ENCODE data around the gene SELENOM.
"Not testable (repeated sequence)": the region's sequence is repeated elsewhere in the genome, so short reads cannot be mapped to it uniquely, and the experiment has no call there.

Gene SELENOM

DNA sequence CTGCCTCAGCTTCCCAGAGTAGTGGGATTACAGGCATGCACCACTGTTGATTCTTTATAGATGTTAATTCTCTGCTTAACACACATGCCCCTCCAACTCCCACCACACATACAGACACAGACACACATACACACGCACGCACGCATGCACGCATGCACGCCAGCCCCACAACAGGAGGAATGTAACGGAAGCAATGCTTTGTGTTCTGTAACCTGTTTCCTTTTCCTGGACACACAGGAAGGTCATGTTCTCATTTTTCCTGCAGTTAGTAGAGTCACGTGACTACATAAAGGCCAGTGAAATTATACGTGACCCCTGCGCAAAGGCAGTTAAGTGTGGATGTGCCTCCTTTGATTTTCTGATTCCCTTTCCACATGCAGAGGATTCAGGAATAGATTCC is 34.2 kb downstream of the SELENOM start:
- DNase-seq, result not testable (repeated sequence)

- not testable (repeated sequence) for DNase-seq
Measured at GRCh38 chr22:31069691-31070314, 37.6 kb downstream of the SELENOM start.

- DNase-seq, result no peak
Measured at GRCh38 chr22:31068970-31069369, 38.4 kb downstream of the SELENOM start.

DNA sequence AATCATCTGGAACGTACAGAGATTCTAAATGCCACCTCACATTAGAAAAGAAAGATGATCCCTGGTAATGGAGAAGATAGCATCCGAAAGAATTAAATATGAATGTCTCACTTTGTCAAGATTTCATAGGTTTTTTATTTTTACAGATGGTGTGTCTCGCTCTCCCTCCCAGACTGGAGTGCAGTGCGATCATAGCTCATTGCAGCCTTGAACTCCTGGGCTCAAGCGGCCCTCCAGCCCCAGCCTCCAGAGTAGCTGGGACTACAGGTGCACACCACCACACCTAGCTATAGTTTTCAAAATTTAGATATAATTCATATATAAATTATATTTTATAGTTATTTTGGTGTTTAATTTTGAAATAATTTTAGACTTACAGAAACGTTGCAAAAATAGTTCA is 43.0 kb downstream of the SELENOM start:
- no peak for DNase-seq

DNA sequence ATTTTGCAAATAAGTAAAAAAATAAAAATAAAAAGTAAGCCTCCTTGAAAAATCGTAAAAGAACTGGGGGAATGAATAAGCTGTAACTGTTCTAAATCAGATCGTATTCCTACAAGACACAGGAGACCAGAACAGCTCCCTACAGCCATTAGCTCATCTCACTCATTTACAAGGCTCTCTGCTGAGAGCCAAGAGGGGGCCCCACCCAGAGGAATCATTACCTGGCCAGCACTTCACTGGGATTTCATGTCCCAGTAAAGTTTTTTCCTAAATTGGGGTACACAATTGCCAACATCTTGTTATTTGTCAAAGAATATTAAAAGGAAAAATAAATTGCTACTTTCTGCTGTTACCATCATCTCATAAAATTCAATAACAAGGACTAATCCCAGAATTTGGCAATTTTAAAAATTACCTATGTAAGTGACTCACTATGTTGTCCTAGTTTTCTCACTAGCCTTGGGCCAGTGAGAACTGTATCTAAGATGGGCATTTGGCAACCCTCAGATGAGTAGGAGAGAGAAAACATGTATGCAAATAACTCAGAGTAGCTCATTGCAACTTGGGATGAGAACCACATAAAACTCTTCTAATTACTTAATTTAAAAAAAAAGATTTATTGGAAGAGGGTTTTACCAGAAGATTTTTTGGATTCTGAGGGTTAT is 44.7 kb downstream of the SELENOM start:
- no peak for DNase-seq

DNA sequence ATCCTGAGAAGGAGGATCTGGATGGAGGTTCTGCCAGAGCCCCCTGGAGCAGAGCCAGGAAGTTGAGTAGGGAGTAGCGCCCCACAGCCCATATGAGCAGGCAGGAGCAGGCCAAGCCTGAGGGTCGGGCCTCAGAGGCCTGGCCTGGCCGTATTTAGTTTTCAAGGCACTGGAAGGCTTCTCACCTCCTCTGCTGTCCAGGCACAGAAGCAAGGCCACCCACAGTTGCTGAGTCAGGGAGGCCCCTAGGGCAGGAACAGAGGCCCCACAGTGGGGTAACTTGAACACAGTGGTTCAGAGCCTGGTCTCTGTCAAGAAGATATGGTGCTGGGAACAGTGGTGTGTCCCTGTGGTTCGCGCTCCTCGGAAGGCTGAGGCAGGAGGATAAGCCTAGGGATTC is 47.7 kb downstream of the SELENOM start:
- not testable (repeated sequence) for DNase-seq

- no peak for DNase-seq
Measured at GRCh38 chr22:31056986-31057599, 50.3 kb downstream of the SELENOM start.

- DNase-seq, result no peak
Measured at GRCh38 chr22:31055635-31056159, 51.7 kb downstream of the SELENOM start.

DNA sequence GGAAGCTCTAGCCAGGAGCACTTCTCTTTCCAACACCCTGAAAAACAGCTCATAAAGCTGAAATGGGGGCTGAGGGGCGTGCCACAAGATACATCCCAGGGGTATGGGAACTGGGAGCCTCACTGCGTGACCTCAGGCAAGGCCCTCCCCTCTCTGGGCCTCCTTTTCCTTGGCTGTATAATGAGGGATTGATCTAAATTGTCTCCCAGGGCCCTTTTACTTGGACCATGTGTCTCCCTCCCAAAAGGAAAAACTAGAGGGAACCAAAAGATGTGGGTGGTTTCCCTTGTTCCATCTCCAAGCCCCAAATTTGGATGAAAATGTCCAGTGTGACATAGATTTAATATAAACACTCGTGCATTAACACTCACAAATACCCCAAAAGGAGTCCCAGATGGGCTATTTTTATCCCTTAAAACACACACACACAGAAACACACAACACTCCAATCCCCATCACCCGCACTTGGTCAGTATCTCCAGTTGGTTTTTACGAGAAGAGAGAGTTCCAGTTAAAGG is 52.2 kb downstream of the SELENOM start:
- no peak for DNase-seq

Measured in Kasumi-1 (cell line).